ENCODE results near the gene AQR.

- no peak for TF ChIP-seq CTCF (IDR thresholded peaks at IDR 0.05 in 2 of 3, conservative IDR thresholded peaks at IDR 0.05 in 1 of 3; ENCODE audit: control insufficient read depth in 2 of 3, extremely low read depth in 1 of 3, insufficient read depth in 1 of 3, low read depth in 3 of 3, low read length in 3 of 3)
- TF ChIP-seq KDM1A (IDR thresholded peaks at IDR 0.05; ENCODE audit: borderline replicate concordance), result no peak
- no peak for TF ChIP-seq SMC3 (IDR thresholded peaks at IDR 0.05; ENCODE audit: borderline replicate concordance, low read length)
- no peak for TF ChIP-seq SREBF2 (IDR thresholded peaks at IDR 0.05; ENCODE audit: low read length)
- no peak for TF ChIP-seq EP300 (IDR thresholded peaks at IDR 0.05; ENCODE audit: borderline replicate concordance in 1 of 2, control insufficient read depth in 1 of 2, low read depth in 2 of 2, low read length in 2 of 2)
- no peak for TF ChIP-seq POLR2A (IDR thresholded peaks at IDR 0.05; ENCODE audit: low read depth, low read length)
- TF ChIP-seq FOS (IDR thresholded peaks at IDR 0.05; ENCODE audit: borderline replicate concordance, extremely low read depth, insufficient read length), result no peak
- no peak for TF ChIP-seq DPF2 (IDR thresholded peaks at IDR 0.05)
Observed at GRCh38 chr15:34952481-34952880, 17.1 kb downstream of the AQR start.

Data from GM12878 (cell line).